Measurements from ENCODE around the gene PERM1. TPM values are rescaled to one million over a fixed set of nuclear protein-coding genes. Genes with fewer than 3 reads are reported as not detected.

Gene PERM1
- total and polyA plus RNA-seq, 2 of the 13 experiments (the other 11 are each of a cell fraction or from before 2014, with no cell fraction given), result 0.04 to 0.29 TPM

- no peak for TF ChIP-seq TERF1 (CRISPR knock-in tag; IDR thresholded peaks at IDR 0.05)
- TF ChIP-seq MEF2D (CRISPR knock-in tag; IDR thresholded peaks at IDR 0.05), result peak; percentile 69; the same call in 1 of the 2 replicates
- peak; percentile 16; the same call in 1 of the 2 replicates for TF ChIP-seq PATZ1 (CRISPR knock-in tag; IDR thresholded peaks at IDR 0.05)
- peak; percentile 81 for TF ChIP-seq MED1 (CRISPR knock-in tag; IDR thresholded peaks at IDR 0.05)
- 0 out of 2 replicates have a peak, but pooled peaks have one; percentile 10 for TF ChIP-seq SIX4 (CRISPR knock-in tag; IDR thresholded peaks at IDR 0.05)
- 0 out of 2 replicates have a peak, but pooled peaks have one; percentile 19 for TF ChIP-seq ZNF362 (CRISPR knock-in tag; IDR thresholded peaks at IDR 0.05; ENCODE audit: borderline replicate concordance)
- TF ChIP-seq MIXL1 (CRISPR knock-in tag; IDR thresholded peaks at IDR 0.05), result no peak; the same call in 1 of the 2 replicates
- TF ChIP-seq PHF20 (CRISPR knock-in tag; IDR thresholded peaks at IDR 0.05), result no peak
- TF ChIP-seq ZNF564 (CRISPR knock-in tag; IDR thresholded peaks at IDR 0.05), result no peak; the same call in 1 of the 2 replicates
- peak; percentile 75 for TF ChIP-seq ZNF607 (CRISPR knock-in tag; IDR thresholded peaks at IDR 0.05; ENCODE audit: borderline replicate concordance)
- TF ChIP-seq ZNF180 (CRISPR knock-in tag; IDR thresholded peaks at IDR 0.05; ENCODE audit: borderline replicate concordance, low read depth), result peak; percentile 88; the same call in 1 of the 2 replicates
- TF ChIP-seq RARA (CRISPR knock-in tag; IDR thresholded peaks at IDR 0.05), result peak; percentile 74
- peak; percentile 49; the same call in 1 of the 2 replicates for TF ChIP-seq FOXK1 (CRISPR knock-in tag; IDR thresholded peaks at IDR 0.05; ENCODE audit: borderline replicate concordance, low read depth)
- TF ChIP-seq TFDP2 (CRISPR knock-in tag; IDR thresholded peaks at IDR 0.05), result peak; percentile 76
- TF ChIP-seq NRL (CRISPR knock-in tag; IDR thresholded peaks at IDR 0.05; ENCODE audit: borderline replicate concordance), result peak; percentile 70; the same call in 1 of the 2 replicates
- TF ChIP-seq SIN3A (IDR thresholded peaks at IDR 0.05; ENCODE audit: borderline replicate concordance, low read depth, low read length), result no peak
Observed at GRCh38 chr1:1000357-1001056, 18.6 kb upstream of the PERM1 start (continued).
